GM12801 (cell line): ENCODE results near the gene SIPA1L3.

ENCODE experiments used
- TF ChIP-seq, protein P1 (sequence below): IDR thresholded peaks from one replicate; pipeline ENCODE4 v1.5.1; 2011; ENCODE audit warnings: control low read depth; ENCODE audit not compliant: insufficient read length; ENCODE audit errors: extremely low read depth

The SIPA1L3 gene

DNA sequence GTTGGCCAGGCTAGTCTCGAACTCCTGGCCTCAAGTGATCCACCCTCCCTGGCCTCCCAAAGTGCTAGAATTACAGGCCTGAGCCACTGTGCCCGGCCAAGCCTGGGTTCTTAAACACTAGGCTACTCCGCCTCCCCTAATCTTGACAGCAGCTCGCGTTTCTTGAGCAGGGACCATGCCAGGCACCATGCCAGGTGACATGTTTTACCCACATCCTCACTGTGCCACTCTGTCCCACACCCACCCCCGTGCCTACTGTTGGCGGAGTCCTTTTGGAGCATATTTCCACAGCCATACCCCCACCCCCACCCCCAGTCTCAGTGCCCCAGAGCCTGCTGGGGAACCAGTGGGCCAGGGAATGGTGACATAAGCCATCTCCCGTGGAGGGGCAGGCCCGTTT lies 218.2 kb downstream of the SIPA1L3 start:
- TF ChIP-seq, protein P1, sequence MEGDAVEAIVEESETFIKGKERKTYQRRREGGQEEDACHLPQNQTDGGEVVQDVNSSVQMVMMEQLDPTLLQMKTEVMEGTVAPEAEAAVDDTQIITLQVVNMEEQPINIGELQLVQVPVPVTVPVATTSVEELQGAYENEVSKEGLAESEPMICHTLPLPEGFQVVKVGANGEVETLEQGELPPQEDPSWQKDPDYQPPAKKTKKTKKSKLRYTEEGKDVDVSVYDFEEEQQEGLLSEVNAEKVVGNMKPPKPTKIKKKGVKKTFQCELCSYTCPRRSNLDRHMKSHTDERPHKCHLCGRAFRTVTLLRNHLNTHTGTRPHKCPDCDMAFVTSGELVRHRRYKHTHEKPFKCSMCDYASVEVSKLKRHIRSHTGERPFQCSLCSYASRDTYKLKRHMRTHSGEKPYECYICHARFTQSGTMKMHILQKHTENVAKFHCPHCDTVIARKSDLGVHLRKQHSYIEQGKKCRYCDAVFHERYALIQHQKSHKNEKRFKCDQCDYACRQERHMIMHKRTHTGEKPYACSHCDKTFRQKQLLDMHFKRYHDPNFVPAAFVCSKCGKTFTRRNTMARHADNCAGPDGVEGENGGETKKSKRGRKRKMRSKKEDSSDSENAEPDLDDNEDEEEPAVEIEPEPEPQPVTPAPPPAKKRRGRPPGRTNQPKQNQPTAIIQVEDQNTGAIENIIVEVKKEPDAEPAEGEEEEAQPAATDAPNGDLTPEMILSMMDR: no peak

- TF ChIP-seq, protein P1: no peak
Measured at GRCh38 chr19:38130399-38130798, 223.4 kb downstream of the SIPA1L3 start.

GRCh38 chr19:38132781-38133180 lies 225.8 kb downstream of the SIPA1L3 start:
- TF ChIP-seq, protein P1: no peak

DNA sequence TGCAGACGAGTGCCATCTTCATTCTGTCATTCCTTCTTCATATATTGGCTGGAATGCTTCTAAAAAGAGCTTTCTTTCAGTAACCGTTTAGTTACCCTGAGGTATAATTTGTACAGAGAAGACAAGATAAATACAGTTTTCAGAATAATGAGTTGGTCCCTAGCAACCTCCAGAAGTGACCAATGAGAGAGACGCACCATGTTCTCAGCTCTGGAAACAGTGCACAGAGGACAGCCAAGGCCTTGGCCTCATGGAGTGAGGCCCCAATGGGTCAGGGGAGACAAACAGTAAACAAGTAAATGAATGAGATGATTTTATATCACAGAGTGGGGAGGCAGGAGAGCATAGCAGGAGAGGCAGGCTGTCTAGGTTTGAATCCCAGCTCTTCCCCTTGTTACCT lies 226.3 kb downstream of the SIPA1L3 start:
- TF ChIP-seq, protein P1: no peak

GRCh38 chr19:38134540-38135149 lies 227.6 kb downstream of the SIPA1L3 start:
- TF ChIP-seq, protein P1: no peak

- TF ChIP-seq, protein P1: no peak
Measured at GRCh38 chr19:38135150-38135998, 228.4 kb downstream of the SIPA1L3 start.

DNA sequence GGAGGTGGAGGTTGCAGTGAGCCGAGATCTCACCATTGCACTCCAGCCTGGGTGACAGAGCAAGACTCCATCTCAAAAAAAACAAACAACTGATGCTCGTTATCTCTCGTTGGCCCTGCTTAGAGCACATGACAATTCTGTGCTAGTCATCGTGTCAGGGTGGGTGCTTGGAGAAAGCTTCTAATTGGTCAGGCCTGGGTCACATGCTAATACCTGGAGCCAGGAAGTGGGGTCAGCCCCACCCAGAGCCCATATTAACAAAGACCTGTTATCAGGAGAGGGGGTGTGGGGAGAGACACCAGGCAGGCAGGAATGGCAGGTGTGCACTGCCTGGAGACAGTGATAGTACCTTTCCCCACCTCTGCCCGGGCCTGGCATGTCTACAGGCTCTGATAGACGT lies 232.1 kb downstream of the SIPA1L3 start:
- TF ChIP-seq, protein P1: no peak
